Measurements from ENCODE around the gene CTH.
"Not testable (repeated sequence)": the region's sequence is repeated elsewhere in the genome, so short reads cannot be mapped to it uniquely, and the experiment has no call there.

Gene CTH

GRCh38 chr1:70440642-70441391 is 29.7 kb downstream of the CTH start:
- TF ChIP-seq, protein P1, sequence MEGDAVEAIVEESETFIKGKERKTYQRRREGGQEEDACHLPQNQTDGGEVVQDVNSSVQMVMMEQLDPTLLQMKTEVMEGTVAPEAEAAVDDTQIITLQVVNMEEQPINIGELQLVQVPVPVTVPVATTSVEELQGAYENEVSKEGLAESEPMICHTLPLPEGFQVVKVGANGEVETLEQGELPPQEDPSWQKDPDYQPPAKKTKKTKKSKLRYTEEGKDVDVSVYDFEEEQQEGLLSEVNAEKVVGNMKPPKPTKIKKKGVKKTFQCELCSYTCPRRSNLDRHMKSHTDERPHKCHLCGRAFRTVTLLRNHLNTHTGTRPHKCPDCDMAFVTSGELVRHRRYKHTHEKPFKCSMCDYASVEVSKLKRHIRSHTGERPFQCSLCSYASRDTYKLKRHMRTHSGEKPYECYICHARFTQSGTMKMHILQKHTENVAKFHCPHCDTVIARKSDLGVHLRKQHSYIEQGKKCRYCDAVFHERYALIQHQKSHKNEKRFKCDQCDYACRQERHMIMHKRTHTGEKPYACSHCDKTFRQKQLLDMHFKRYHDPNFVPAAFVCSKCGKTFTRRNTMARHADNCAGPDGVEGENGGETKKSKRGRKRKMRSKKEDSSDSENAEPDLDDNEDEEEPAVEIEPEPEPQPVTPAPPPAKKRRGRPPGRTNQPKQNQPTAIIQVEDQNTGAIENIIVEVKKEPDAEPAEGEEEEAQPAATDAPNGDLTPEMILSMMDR (IDR thresholded peaks at IDR 0.05; ENCODE audit: insufficient read depth, missing control alignments) = no peak
- no peak for DNase-seq (ENCODE audit: insufficient read length, low spot score)
- FAIRE-seq = no peak

- FAIRE-seq = no peak
- TF ChIP-seq, protein P1 (IDR thresholded peaks at IDR 0.05; ENCODE audit: insufficient read depth, missing control alignments) = no peak
- no peak for DNase-seq (ENCODE audit: insufficient read length, low spot score)
Observed at GRCh38 chr1:70441392-70442035, 30.4 kb downstream of the CTH start.

DNA sequence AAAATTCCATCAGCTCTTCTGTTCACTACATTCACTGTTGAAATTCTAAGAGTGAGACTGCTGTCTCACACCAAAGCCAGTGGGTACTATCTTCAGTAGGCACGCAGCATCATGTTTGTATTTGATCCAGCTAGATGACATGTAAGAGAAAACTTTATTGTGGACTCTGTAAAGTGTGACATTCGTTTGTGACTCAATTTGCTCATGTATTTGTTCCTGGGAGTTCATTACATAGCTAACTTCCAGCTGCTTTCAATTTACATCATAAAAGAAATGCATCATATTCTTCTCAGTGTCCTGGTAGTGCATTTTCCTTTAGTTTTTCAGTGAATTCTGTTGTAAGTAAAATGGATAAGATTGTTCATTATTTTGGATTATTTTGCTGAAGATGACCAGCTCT is 31.4 kb downstream of the CTH start:
- no peak for FAIRE-seq
- TF ChIP-seq, protein P1 (IDR thresholded peaks at IDR 0.05; ENCODE audit: insufficient read depth, missing control alignments) = no peak
- DNase-seq (ENCODE audit: insufficient read length, low spot score) = no peak

- DNase-seq (ENCODE audit: insufficient read length, low spot score) (no peak), FAIRE-seq (no peak)
Observed at GRCh38 chr1:70443739-70444138, 32.7 kb downstream of the CTH start.

DNA sequence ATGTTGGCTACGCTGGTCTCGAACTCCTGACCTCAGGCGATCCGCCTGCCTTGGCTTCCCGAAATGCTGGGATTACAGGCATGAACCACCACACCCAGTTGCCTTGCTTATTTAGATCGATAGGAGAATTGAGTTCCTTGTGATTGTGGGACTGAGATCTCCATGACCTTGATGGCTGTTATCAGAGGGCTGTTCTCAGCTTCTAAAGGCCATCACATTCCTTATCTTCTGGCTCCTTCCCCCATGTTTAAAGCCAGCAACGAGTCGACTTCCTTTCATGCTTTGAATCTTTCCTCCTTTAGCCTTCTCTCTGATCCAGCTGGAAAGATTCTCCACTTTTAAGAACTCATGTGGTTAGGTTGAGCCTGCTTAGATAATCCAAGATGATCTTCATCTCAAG is 38.0 kb downstream of the CTH start:
- DNase-seq (ENCODE audit: insufficient read length, low spot score) (no peak), FAIRE-seq (no peak)
- TF ChIP-seq, protein P1 (IDR thresholded peaks at IDR 0.05; ENCODE audit: insufficient read depth, missing control alignments) = no peak

More at GRCh38 chr1:70443739-70444138, 32.7 kb downstream of the CTH start:
- TF ChIP-seq, protein P1 (IDR thresholded peaks at IDR 0.05; ENCODE audit: insufficient read depth, missing control alignments) = no peak

DNA sequence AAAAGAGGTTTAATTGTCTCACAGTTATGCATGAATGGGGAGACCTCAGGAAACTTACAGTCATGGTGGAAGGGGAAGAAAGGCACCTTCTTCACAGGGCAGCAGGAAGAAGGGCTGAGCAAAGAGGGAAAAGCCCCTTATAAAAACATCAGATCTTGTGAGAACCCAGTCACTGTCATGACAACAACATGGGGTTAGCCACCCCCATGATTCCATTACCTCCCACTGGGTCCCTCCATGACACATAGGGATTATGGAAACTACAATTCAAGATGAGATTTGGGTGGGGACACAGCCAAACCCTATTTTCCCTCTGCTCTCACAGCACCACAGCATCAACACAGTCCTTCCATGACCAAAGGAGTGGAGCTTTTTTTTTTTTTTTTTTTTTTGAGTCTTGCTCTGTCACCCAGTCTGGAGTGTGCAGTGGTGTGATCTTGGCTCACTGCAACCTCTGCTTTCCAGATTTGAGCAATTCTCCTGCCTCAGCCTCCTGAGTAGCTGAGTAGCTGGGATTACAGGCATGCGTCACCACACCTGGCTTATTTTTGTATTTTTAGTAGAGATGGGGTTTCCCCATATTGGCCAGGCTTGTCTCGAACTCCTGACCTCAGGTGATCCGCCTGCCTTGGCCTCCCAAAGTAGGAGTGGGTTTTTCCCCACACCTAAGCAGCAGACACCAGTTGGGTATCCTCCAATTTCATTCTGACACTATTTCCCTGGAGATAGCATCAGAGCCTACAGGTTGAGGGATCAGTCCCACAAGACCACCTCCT is 41.3 kb downstream of the CTH start:
- DNase-seq (ENCODE audit: insufficient read length, low spot score); FAIRE-seq: not testable (repeated sequence)

DNA sequence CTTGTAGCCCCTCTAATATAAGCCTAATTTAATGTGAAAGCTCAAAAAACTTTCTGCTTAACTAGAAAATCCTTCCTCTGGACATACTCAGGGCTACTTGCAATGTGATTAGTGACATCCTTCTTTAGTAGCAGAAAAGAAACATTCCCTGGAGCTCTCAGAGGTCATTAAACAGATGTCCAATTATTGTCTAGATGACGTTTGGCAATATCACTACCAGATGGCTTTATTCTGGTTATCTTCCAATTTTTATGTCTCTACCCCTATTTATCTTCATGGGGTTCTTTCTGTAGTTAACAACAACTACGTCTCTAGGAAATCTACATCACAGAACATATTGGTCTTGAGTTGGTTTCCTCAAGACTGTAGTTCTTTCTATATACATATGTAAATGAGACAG is 44.2 kb downstream of the CTH start:
- no peak for FAIRE-seq
- DNase-seq (ENCODE audit: insufficient read length, low spot score) = no peak
- TF ChIP-seq, protein P1 (IDR thresholded peaks at IDR 0.05; ENCODE audit: insufficient read depth, missing control alignments) = no peak
